Kidney epithelial cell (primary cell): ENCODE measurements around the gene CEMIP2. TPM values are rescaled to one million over a fixed set of nuclear protein-coding genes. Genes with fewer than 3 reads are reported as not detected.

Experiments used
- DNase-seq: peaks from one replicate; pipeline ENCODE4 v3.0.0-alpha.2; 2010; ENCODE audit warnings: low read depth
- H3K27me3 ChIP-seq: 2 replicates; pipeline ENCODE4 v1.6.0; 2011; ENCODE audit warnings: low read length; ENCODE audit not compliant: control insufficient read depth, insufficient read depth
- H3K36me3 ChIP-seq: 2 replicates; pipeline ENCODE4 v1.5.1; 2011; ENCODE audit warnings: low read length; ENCODE audit not compliant: control insufficient read depth, insufficient read depth
- H3K4me3 ChIP-seq: 2 replicates; pipeline ENCODE4 v1.5.1; 2011; ENCODE audit warnings: low read depth, mild to moderate bottlenecking, control low read depth, low read length
- total RNA-seq: library from RNA; depleted of rRNA; stranded (reverse); fragments of >200 nt; gene quantifications from 2 replicates; pipeline ENCODE4 v1.2.3, GENCODE V29; 2015
- TF ChIP-seq, protein P1 (sequence below): IDR thresholded peaks from 2 replicates; pipeline ENCODE4 v1.5.1; 2011; ENCODE audit warnings: mild to moderate bottlenecking, moderate library complexity, low read length, control low read depth, inconsistent platforms; ENCODE audit not compliant: insufficient read depth, poor library complexity, severe bottlenecking

The CEMIP2 gene
- total RNA-seq, 1 donor from 2014 or later, result 41.8 TPM

DNA sequence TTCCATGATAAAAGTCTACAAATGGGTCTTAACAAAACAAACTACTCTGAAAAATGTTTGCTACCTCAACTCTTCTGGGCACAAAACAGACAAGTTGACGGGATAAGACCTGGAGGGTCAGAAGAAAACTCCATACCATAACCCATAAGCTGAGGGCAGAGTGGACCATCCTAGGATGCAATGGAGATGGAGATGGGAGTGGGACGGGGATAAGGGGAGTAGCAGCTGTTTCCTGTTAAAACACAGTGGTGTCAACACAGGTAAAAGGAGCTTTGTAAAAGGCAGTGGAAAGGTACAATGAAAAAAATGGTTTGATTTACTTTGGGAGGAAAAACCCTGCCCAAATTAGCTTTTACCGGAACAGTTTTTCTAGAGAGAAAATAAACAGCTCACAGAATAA lies 41.6 kb downstream of the CEMIP2 start:
- H3K4me3 ChIP-seq, result no peak overlapping the region
- DNase-seq, result no peak
- TF ChIP-seq, protein P1, sequence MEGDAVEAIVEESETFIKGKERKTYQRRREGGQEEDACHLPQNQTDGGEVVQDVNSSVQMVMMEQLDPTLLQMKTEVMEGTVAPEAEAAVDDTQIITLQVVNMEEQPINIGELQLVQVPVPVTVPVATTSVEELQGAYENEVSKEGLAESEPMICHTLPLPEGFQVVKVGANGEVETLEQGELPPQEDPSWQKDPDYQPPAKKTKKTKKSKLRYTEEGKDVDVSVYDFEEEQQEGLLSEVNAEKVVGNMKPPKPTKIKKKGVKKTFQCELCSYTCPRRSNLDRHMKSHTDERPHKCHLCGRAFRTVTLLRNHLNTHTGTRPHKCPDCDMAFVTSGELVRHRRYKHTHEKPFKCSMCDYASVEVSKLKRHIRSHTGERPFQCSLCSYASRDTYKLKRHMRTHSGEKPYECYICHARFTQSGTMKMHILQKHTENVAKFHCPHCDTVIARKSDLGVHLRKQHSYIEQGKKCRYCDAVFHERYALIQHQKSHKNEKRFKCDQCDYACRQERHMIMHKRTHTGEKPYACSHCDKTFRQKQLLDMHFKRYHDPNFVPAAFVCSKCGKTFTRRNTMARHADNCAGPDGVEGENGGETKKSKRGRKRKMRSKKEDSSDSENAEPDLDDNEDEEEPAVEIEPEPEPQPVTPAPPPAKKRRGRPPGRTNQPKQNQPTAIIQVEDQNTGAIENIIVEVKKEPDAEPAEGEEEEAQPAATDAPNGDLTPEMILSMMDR, result no peak
- H3K36me3 ChIP-seq, result no peaks in the 10 kb centered on the region
- H3K27me3 ChIP-seq, result no peaks in the 10 kb centered on the region

DNA sequence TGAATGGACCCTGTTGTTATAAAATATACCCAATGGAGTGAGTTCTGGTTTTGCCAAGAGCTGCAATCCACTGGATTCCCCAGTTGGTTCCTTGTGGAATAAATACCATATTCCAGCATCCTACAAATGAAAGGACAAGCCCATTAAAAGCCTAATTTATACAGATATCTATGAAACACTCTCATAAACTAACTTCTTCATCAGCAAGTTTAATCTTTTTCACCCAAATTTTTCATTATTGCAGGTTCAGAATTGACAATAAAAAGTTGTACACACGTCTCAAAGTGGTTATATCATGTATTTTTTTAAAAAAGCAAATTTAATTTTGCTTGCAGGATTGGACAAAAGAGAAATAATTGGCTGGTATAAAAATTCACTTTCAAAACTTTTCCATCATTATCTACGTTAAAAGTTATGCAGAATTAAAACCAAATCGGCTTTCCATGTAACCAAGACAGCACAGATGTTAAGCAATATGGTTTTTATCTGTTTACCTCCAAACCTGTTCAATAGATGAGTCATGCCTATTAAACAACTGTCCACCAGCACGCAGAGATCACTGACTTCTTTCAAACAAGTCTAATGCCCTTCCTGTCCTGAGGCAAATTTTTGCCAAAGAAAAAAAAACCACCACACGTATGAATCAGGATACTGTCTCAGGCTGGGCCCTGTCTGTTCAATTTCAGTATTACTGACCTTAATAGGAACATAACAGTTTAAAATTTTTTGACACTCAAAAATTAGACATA lies 42.5 kb downstream of the CEMIP2 start:
- no peaks in the 10 kb centered on the region for H3K27me3 ChIP-seq
- TF ChIP-seq, protein P1, result no peak
- no peaks in the 10 kb centered on the region for H3K36me3 ChIP-seq
- peak; percentile 60 for DNase-seq
- no peak overlapping the region for H3K4me3 ChIP-seq

DNA sequence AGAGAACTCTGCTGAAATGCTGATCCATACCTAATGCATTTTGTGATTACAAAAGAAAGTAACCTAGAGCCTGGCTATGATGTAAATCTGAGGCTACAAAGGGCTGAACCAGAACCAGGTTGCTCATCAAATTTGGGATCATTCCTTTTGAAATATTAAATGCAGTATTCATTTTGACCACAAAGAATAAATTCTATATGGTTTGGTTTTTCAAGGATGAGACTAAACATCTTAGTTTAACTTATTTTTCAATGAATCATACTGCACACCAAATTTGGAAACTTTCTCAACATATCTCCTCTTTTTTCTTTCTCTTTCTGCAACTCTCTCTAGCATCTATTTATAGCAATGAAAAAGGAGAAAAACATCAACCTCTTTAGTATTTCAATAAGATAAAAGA lies 46.5 kb downstream of the CEMIP2 start:
- Histone ChIP-seq H3K27me3 (no peaks in the 10 kb centered on the region), H3K4me3 (no peak overlapping the region), H3K36me3 (no peaks in the 10 kb centered on the region)
- no peak for DNase-seq
- TF ChIP-seq, protein P1, result no peak

DNA sequence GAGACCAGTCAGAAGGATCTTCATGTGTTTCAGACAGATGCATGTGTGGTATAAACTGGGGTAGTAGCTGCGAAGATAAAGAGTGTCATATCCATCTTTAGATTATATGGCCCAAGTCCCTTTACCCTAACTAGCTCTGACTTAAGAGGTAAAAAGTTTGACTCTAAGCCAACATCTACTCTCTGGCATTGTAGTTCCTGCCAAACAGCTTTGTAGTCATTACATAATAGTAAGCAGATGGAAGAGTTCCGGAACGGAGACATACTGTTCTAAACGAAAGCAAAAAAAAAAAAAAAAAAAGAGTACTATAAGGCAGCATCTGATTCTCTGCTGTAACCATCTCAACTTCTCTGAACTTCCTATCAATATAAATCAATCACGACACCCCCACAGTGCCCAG lies 48.8 kb downstream of the CEMIP2 start:
- Histone ChIP-seq H3K36me3 (no peaks in the 10 kb centered on the region), H3K4me3 (no peak overlapping the region), H3K27me3 (no peaks in the 10 kb centered on the region)
- TF ChIP-seq, protein P1, result no peak
- DNase-seq, result no peak

DNA sequence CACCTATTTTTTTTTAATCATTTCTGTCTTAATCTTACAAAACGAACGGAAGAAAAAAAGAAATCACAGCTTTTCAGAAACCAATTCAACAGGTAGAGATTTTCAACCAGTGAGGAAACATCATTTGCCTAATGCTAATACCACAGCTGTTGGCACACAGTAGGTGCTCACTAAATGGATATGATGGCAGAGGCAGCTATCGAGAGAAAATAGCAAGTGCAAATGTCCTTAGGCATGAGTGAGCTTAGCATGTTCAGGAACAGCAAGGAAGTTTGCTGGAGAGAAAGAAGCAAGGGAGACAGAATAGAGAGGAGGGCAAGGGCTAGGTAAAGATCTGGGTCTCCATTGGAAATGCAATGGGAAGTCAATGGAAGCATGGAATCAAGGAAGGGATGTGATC lies 49.2 kb downstream of the CEMIP2 start:
- no peaks in the 10 kb centered on the region for H3K36me3 ChIP-seq
- TF ChIP-seq, protein P1, result no peak
- no peaks in the 10 kb centered on the region for H3K27me3 ChIP-seq
- no peak overlapping the region for H3K4me3 ChIP-seq
- no peak for DNase-seq
